RPMI8226 (cell line): Measurements from ENCODE around the gene CPA5.
"Not testable (repeated sequence)": the region's sequence is repeated elsewhere in the genome, so short reads cannot be mapped to it uniquely, and the experiment has no call there.

Source experiments
- DNase-seq: peaks from one replicate; pipeline ENCODE4 v3.0.0-alpha.2; 2015

CPA5 gene, protein sequence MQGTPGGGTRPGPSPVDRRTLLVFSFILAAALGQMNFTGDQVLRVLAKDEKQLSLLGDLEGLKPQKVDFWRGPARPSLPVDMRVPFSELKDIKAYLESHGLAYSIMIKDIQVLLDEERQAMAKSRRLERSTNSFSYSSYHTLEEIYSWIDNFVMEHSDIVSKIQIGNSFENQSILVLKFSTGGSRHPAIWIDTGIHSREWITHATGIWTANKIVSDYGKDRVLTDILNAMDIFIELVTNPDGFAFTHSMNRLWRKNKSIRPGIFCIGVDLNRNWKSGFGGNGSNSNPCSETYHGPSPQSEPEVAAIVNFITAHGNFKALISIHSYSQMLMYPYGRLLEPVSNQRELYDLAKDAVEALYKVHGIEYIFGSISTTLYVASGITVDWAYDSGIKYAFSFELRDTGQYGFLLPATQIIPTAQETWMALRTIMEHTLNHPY

GRCh38 chr7:130344271-130344866 is at the start of gene CPA5:
Gene CPA5, plus strand, starts transcription at chr7:130344816. Its CDS starts 1,670 bp downstream, at chr7:130346486.
- DNase-seq, result no peak

GRCh38 chr7:130296221-130296951 is 48.2 kb upstream of the CPA5 start:
- no peak for DNase-seq

DNA sequence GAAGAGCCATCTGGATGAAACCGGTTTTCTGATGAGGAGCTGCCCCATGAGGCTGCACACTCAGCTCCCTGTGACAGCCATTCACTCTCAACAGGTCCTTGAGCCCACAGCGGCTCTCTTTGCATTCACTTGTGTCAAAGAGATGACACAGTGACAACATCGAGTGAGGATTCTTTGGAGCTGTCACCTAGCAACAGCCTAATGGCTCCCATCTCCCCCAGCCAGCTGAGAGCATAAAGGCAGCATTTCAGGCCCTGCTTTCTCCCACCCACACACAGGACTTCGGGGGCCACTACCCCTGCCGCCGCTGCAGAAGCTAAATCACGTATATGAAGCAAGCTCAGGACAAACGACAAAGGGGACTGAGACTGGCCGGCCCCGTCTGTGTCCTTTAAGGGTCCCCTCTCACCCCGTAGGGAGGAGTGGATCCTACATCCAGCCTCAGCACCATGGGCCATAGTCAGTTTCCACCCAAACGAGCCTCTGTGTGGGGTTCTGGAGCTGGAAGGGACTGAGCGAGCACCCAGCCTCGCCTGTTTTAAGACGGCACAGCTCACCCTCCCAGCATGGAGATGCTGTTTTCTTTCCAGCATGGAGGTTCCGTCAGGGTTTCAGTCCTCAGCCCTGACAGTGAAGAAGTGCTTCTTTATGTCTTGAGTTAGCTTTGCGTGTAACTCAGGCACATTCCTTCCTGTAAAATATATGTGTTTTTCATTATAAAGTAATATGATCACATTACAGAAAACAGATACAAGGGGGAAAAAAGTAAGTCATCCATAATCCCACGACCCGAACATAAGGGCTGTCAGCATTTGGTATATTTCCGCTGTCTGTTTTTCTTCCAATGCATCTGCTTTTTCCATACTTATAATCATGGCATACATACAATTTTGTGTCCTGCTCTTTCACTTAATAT is 46.7 kb upstream of the CPA5 start:
- DNase-seq, result no peak

DNA sequence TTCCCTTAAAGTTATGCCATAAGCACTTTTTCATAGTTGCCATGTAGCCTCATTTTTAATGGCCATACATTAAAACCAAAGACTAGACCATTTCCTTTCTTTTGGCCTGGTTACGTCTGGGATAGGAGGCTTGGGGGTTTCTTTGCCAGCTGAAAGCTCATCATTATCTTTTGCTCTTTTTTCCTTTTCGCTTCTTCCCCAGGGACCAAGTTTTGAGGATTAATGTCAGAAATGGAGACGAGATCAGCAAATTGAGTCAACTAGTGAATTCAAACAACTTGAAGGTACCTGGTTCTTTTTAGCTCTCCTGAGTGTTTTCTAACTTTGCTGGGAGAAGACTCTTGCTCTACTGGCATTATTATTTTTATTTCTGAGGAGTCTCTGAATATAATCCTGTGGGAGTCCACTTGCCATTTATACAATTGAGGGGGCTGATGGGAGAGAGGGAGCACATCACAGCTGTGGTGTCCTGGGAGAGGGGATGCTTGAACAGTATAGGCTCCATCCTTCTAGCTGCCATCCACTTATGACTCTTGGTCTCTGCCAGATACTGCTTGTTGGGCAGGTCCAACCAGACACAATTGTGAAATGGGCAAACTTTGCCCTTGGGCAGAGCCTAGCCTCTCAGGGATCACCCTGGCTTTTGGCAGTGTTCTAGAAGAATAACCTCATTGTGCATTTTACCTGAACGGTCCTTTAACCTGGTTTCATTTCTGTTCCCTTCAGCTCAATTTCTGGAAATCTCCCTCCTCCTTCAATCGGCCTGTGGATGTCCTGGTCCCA is 45.9 kb upstream of the CPA5 start:
- DNase-seq, result no peak

- no peak for DNase-seq
Measured at GRCh38 chr7:130299866-130300265, 44.8 kb upstream of the CPA5 start.

- no peak for DNase-seq
Measured at GRCh38 chr7:130301501-130302020, 43.1 kb upstream of the CPA5 start.

GRCh38 chr7:130302649-130303048 is 42.0 kb upstream of the CPA5 start:
- DNase-seq, result no peak

GRCh38 chr7:130303127-130303526 is 41.5 kb upstream of the CPA5 start:
- no peak for DNase-seq

GRCh38 chr7:130303551-130303950 is 41.1 kb upstream of the CPA5 start:
- DNase-seq, result no peak

DNA sequence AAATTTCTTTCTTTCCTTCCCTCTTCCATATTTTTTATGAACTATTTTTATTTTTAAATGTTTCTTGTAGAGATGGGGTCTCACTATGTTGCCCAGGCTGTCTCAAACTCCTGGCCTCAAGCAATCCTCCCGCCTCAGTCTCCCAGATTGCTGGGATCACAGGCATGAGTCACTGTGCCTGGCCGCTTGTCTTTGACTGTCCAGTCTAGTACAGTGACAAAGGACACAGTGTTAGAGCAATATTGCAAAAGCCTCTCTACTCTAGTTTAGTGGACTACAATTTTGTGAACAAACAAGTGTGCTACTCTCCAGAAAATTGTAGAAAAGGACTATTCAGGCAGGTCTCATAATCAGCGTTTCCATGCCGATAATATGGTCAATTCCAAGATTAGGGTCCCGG is 40.6 kb upstream of the CPA5 start:
- DNase-seq, result no peak

DNA sequence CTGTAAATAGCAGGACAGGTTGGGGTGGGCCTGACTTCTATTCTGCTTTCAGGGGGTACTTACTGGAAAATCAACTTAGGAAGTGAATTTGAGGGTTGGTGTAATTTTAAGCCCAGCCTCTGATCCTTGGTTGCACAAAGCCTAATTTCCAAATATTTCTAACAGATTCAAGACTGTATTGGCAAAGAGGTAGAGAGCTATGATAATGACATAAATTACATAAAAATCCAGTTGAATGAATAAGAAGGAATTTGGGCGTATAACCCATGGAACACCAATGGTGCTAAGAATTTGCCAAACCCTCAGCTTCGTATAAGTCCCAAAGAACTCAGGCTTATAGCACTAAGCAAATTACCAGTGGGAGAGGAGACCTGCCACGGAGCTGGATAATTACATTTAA is 39.7 kb upstream of the CPA5 start:
- DNase-seq, result no peak

DNA sequence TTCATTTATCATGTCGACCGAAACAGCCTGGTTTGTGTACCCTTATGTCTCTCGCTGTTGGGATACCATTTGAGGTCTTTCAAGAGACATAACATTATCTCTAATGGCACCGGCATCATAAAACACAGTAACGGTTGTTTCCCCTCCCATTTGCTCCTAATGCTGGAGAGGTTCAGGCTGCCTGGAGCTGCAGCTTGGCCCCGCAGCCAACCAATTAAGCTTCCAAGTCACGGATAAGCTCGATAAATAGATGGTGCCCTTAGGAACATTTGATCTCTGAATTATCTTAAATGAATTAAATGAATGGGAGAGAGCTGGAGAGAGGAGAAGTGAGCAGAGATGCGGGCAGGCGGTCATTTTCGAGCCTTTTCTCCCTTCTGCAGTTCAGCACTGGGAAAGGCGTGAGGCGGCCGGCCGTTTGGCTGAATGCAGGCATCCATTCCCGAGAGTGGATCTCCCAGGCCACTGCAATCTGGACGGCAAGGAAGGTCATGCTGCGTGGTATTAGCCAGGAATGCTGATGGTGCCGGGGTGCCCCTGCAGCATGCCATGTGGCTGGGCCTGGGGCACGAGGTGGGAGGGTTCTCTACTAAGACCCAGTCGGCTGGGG is 39.1 kb upstream of the CPA5 start:
- no peak for DNase-seq

DNA sequence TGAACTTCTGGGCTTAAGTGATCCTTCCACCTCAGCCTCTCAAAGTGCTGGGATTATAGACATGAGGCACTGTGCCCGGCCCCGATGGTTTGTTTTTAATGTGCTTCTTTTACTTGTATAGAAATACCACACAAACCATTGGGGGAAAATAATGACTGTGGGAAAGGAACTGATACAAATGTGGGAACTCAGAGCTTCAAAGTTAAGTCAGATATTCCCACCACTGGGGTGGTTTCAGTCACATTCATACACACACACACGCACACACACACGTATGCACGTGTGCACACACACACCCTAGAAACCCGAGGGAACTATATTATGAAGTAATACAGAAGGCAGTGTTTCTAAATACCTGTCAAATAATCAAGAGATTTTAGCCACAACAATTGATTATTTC is 34.6 kb upstream of the CPA5 start:
- DNase-seq, result no peak

DNA sequence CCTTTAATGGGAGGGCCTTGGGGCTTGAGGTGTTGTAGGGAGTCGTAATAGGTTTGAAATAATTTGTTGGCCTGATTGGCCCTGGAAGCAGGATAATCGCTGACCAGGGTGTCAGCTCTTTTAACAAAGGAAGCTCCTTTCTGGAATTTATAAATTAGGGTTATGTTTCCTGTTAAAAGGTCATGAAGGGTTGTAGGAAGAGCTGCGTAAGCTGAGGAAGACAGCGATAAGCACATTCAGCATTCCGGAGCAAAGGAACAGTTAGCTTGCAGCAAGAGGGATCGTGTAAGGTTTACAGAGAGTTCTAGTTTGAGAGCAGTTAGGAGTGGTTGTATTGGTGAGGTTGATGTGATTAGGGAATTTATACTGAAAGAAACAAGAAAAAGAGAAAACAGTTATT is 30.3 kb upstream of the CPA5 start:
- no peak for DNase-seq

GRCh38 chr7:130319541-130319940 is 25.1 kb upstream of the CPA5 start:
- DNase-seq, result no peak

DNA sequence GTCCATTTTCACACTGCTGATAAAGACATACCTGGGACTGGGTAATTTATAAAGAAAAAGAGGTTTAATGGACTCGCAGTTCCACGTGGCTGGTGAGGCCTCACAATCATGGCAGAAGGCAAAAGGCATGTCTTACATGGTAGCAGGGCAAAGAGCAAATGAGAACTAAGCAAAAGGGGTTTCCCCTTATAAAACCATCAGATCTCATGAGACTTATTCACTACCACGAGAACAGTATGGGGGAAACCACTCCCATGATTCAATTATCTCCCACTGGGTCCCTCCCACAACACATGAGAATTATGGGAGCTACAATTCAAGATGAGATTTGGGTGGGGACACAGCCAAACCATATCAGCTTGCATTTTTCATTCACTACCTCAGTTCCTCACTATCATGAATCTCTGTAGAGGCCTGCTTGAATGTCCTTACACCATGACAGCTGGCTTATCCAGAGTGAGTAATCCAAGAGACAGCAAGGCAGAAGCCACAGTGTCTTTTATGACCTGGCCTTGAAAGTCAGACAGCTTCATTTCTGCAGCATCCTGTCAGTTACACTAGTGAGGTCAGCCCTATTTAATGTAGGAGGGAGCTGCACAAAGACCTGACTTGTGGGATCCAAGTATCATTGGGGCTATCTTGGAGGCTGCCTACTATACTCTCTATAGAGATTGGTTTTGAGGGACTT is 22.9 kb upstream of the CPA5 start:
- DNase-seq, result not testable (repeated sequence)

- no peak for DNase-seq
Measured at GRCh38 chr7:130322615-130323014, 22.0 kb upstream of the CPA5 start.

DNA sequence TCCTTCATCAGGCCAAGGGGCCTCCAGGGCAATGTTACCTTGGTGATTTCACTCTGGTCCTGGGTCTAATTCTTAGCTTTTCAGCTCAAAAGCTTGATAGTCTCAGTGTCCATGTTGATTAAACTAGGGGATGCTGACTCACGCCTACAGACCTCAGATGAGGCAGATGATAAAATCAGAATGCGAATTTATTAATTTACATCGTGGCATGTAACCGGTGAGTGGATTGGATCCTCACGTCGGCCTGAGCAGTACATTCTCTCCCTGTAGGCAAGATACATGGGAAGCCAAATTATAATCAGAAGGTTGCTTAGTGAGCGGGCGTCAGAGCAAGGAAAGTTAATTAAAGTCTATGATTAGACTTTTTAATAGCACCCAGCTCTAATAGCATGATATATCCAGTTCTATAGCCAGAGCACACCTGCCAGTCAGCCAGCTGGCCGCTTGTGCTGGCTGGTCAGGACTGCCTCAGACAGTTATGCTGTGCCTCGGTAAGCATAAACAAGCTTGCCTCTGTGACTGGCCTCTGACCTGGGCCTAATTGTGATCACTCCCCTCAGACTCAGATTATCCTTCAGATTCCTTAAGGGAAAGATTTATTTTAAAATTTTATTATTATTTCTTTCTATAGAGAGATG is 20.2 kb upstream of the CPA5 start:
- no peak for DNase-seq

DNA sequence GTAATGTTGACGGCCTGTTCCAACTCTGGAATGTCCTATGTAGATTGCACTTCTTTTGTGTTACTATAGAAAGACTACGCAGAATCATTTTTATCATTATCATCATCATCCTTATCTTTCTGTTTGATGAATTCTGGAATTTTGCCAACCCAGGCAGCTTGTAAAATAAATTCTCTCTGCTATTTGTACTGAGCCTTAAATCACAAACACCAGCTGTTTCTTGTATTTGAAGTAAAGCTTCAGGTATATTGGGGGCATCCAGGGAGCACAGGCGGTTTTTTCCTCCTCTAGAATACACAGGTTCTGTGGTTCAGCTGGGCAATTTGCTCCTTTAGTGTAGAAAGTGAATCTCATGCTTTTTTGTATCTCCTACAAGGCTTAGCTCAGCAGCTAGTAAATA is 14.9 kb upstream of the CPA5 start:
- no peak for DNase-seq
